GM12801 (cell line): ENCODE data around the gene CPZ.

Experiments
- CTCF ChIP-seq: IDR thresholded peaks from one replicate; pipeline ENCODE4 v1.5.1; 2011; ENCODE audit warnings: control low read depth; ENCODE audit not compliant: insufficient read length; ENCODE audit errors: extremely low read depth

The CPZ gene

GRCh38 chr4:8558080-8558960 lies 34.2 kb upstream of the CPZ start:
- no peak for TF ChIP-seq CTCF

GRCh38 chr4:8559011-8559410 lies 33.6 kb upstream of the CPZ start:
- no peak for TF ChIP-seq CTCF

GRCh38 chr4:8559524-8560264 lies 32.9 kb upstream of the CPZ start:
- no peak for TF ChIP-seq CTCF

GRCh38 chr4:8560265-8561047 lies 32.1 kb upstream of the CPZ start:
- TF ChIP-seq CTCF = no peak

- TF ChIP-seq CTCF = no peak
These were observed 28.0 kb upstream of the CPZ start for GRCh38 chr4:8564595-8564994.

- TF ChIP-seq CTCF = no peak
These were observed 24.4 kb upstream of the CPZ start for GRCh38 chr4:8568068-8568668.

GRCh38 chr4:8570201-8570600 lies 22.4 kb upstream of the CPZ start:
- no peak for TF ChIP-seq CTCF
